ENCODE data around the gene AGAP1. TPM values are rescaled to one million over a fixed set of nuclear protein-coding genes. Genes with fewer than 3 reads are reported as not detected.

AGAP1 gene
- total RNA-seq, 2 donors from 2014 or later, result 19.1 to 20.8 TPM

DNA sequence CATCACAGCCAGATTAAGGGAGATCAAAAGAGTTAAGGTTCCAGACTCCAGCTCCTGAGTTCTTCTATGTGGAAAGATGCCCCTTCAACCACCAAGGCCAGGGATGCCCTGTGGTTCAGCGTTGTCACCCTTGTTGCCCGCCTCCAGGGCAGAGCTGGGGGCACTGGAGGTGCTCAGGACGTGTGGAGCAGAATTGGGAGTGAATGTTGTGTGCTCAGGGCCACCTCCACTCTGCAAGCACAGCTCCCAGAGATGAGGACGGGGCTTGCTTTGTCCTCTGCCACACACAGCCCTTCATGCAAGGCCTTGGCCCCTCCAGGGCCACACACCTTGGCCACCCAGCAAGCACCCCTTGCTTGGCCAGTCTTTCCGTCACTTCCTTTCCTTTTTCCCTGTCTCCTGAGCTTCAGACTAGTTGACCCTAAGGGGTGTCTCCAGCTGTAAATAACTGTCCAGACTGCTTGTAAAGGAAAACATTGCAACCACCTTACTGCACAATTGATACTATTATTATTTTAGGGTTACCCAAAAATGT lies 103.3 kb downstream of the AGAP1 start:
- ATAC-seq (ENCODE audit: insufficient number of reproducible peaks, low FRiP score, low read depth) (no peak), DNase-seq (ENCODE audit: low spot score) (no peak)
- TF ChIP-seq, protein P1, sequence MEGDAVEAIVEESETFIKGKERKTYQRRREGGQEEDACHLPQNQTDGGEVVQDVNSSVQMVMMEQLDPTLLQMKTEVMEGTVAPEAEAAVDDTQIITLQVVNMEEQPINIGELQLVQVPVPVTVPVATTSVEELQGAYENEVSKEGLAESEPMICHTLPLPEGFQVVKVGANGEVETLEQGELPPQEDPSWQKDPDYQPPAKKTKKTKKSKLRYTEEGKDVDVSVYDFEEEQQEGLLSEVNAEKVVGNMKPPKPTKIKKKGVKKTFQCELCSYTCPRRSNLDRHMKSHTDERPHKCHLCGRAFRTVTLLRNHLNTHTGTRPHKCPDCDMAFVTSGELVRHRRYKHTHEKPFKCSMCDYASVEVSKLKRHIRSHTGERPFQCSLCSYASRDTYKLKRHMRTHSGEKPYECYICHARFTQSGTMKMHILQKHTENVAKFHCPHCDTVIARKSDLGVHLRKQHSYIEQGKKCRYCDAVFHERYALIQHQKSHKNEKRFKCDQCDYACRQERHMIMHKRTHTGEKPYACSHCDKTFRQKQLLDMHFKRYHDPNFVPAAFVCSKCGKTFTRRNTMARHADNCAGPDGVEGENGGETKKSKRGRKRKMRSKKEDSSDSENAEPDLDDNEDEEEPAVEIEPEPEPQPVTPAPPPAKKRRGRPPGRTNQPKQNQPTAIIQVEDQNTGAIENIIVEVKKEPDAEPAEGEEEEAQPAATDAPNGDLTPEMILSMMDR (IDR thresholded peaks at IDR 0.05), result no peak
- Histone ChIP-seq H3K36me3 (no peaks in the 10 kb centered on the region), H3K27ac (no peak overlapping the region), H3K9me3 (no peaks in the 10 kb centered on the region), H3K4me3 (no peak overlapping the region), H3K4me1 (ENCODE audit: control insufficient read depth in 1 of 2, low read depth in 2 of 2) (no peaks in the 10 kb centered on the region), H3K27me3 (replicated peaks; ENCODE audit: insufficient read depth) (no peaks in the 10 kb centered on the region)

DNA sequence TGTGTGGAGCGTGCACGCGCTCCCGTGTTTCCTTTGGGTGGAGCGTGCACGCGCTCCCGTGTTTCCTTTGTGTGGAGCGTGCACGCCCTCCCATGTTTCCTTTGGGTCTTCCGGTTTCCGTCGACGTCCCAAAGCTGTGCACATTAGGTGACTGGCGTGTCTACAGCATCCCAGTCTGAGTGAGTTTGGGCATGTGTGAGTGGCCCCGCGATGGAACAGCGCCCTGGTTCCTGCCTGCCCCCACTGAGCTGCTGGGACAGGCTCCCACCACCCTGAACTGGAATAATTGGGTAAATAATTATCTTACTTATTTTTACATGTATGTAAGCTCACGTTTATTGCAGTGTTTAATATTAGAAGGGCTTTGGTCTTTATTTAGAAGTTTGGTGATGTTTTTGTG lies 104.2 kb downstream of the AGAP1 start:
- Histone ChIP-seq H3K4me1 (ENCODE audit: control insufficient read depth in 1 of 2, low read depth in 2 of 2) (no peaks in the 10 kb centered on the region), H3K27me3 (replicated peaks; ENCODE audit: insufficient read depth) (no peaks in the 10 kb centered on the region), H3K27ac (no peak overlapping the region), H3K4me3 (no peak overlapping the region), H3K36me3 (no peaks in the 10 kb centered on the region), H3K9me3 (no peaks in the 10 kb centered on the region)
- no peak for ATAC-seq (ENCODE audit: insufficient number of reproducible peaks, low FRiP score, low read depth)
- no peak for DNase-seq (ENCODE audit: low spot score)
- TF ChIP-seq, protein P1 (IDR thresholded peaks at IDR 0.05), result no peak

DNA sequence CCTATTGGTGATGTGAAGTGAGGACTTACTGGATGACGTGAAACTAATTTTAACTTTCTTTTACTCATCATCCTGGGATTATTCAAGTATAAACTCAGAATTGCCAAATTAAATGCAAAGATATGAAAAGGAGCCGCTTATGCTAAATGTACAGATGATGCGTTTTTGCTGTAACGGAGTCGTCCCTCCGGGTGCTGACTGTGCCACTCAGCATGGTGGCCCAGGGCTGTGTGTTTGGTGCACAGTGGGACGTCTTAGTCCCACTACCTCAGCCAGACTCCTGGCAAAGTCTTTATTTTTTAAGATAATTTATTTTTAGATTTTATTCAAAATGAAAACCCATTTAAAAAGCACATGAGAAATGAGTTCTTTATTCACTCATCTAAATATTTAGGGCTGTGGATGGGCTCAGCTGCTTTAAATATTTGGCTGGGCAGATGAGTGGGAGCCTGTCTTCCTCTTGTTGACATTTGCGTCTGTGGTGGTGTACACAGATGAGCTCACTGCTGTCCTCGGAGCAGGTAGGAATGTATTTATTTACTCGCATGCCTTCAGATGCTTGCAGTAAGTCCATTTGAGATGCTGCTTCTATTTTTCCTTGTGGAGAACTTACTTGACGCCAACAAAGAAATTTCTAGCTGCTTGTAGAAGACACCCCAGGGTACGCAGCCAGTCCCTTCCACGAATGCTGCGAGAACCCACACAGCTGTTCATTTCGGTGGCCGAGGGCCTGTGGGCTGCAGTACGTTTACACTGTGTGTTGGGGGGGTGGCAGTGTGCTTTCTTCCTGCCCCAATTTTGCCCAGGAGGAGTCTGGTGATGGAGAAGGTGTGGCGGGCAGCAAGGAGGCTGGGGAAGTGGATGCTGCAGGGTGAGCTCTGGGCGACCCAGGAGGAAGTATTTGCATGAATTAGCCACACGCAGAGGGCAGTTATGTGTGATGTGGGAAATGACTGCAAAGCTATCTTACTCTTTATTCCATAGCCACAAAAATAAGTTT lies 105.0 kb downstream of the AGAP1 start:
- H3K4me3 ChIP-seq, result no peak overlapping the region
- no peaks in the 10 kb centered on the region for H3K4me1 ChIP-seq (ENCODE audit: control insufficient read depth in 1 of 2, low read depth in 2 of 2)
- no peaks in the 10 kb centered on the region for H3K27me3 ChIP-seq (replicated peaks; ENCODE audit: insufficient read depth)
- no peaks in the 10 kb centered on the region for H3K9me3 ChIP-seq
- DNase-seq (ENCODE audit: low spot score) (no peak), ATAC-seq (ENCODE audit: insufficient number of reproducible peaks, low FRiP score, low read depth) (no peak)
- TF ChIP-seq, protein P1 (IDR thresholded peaks at IDR 0.05), result no peak
- H3K36me3 ChIP-seq, result no peaks in the 10 kb centered on the region
- no peak overlapping the region for H3K27ac ChIP-seq

DNA sequence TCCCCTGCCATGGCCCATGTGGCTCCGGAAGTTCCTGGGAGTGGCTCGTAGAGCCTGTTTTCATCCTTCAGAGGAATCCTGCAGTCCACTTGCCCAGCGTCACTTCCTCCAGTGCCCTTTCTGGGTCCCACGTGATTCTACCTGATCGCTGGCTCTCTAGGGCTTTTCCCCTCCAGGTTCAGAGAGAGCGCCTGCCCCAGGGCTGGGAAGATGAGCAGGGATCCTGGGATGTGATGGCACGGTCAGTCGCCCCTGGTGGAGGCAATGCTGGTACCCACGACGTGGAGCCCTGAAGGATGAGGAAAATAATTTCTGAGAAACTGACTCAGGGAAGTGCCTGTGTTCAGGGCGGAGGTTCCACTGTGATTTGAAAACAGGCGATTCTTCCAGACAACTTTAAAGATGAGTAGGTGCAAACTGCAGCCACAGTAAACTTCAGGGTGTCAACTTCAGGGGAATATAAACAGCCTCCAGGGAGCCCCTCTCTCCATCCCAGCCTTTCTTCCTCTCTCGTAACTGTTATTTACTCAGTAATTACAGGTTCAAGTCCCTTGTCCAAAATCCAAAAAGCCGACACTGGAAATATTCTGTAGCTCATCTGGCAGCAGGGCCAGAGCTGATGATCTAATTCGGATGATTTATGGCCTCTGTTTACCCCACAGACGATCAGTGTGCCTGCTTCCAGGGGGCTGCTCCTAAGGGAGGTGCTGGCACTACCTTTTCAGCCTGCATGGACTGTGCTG lies 105.9 kb downstream of the AGAP1 start:
- no peaks in the 10 kb centered on the region for H3K4me1 ChIP-seq (ENCODE audit: control insufficient read depth in 1 of 2, low read depth in 2 of 2)
- H3K27me3 ChIP-seq (replicated peaks; ENCODE audit: insufficient read depth), result no peaks in the 10 kb centered on the region
- H3K36me3 ChIP-seq, result no peaks in the 10 kb centered on the region
- no peak overlapping the region for H3K4me3 ChIP-seq
- no peak for ATAC-seq (ENCODE audit: insufficient number of reproducible peaks, low FRiP score, low read depth)
- TF ChIP-seq, protein P1 (IDR thresholded peaks at IDR 0.05), result no peak
- H3K27ac ChIP-seq, result no peak overlapping the region
- no peaks in the 10 kb centered on the region for H3K9me3 ChIP-seq
- no peak for DNase-seq (ENCODE audit: low spot score)

DNA sequence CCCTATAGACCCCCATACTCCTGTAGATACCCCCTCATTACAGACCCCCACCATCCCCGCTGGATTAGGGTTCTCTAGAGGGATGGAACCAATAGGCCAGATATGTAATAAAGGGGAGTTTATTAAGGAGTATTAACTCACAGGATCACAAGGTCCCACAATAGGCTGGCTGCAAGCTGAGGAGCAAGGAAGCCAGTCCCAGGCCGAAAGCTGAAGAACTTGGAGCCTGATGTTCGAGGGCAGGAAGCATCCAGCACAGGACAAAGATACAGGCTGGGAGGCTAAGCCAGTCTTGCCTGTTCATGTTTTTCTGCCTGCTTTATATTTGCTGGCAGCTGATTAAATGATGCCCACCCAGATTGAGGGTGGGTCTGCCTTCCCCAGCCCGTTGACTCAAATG lies 106.6 kb downstream of the AGAP1 start:
- Histone ChIP-seq H3K27me3 (replicated peaks; ENCODE audit: insufficient read depth) (no peaks in the 10 kb centered on the region), H3K4me3 (no peak overlapping the region), H3K36me3 (no peaks in the 10 kb centered on the region), H3K4me1 (ENCODE audit: control insufficient read depth in 1 of 2, low read depth in 2 of 2) (no peaks in the 10 kb centered on the region), H3K9me3 (no peaks in the 10 kb centered on the region), H3K27ac (no peak overlapping the region)
- DNase-seq (ENCODE audit: low spot score) (no peak), ATAC-seq (ENCODE audit: insufficient number of reproducible peaks, low FRiP score, low read depth) (no peak)
- TF ChIP-seq, protein P1 (IDR thresholded peaks at IDR 0.05), result no peak

All from thoracic aorta (tissue), 2 donors.